ENCODE results near the gene SLC1A7.

The SLC1A7 gene

DNA sequence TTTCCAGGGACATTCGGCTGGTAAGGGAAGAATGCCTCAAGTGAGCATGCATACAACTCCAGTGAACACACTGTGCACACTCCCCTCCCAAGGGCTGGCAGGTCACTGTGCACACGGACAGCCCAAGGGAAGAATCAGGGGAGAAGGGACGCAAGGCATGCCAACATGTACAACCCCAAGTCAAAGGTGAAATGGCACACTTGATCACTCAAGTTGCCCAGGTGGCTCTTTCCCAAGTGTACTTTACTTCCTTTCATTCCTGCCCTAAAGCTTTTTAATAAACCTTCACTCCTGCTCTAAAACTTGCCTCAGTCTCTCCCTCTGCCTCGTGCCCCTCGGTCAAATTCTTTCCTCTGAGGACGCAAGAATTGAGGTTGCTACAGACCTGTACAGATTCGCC, 13.5 kb upstream of the SLC1A7 start:
- TF ChIP-seq, protein P1, sequence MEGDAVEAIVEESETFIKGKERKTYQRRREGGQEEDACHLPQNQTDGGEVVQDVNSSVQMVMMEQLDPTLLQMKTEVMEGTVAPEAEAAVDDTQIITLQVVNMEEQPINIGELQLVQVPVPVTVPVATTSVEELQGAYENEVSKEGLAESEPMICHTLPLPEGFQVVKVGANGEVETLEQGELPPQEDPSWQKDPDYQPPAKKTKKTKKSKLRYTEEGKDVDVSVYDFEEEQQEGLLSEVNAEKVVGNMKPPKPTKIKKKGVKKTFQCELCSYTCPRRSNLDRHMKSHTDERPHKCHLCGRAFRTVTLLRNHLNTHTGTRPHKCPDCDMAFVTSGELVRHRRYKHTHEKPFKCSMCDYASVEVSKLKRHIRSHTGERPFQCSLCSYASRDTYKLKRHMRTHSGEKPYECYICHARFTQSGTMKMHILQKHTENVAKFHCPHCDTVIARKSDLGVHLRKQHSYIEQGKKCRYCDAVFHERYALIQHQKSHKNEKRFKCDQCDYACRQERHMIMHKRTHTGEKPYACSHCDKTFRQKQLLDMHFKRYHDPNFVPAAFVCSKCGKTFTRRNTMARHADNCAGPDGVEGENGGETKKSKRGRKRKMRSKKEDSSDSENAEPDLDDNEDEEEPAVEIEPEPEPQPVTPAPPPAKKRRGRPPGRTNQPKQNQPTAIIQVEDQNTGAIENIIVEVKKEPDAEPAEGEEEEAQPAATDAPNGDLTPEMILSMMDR (conservative IDR thresholded peaks at IDR 0.05; ENCODE audit: low read length): no peak
- no peak for TF ChIP-seq EZH2phosphoT487 (IDR thresholded peaks at IDR 0.05; ENCODE audit: borderline replicate concordance)
- H3K9ac ChIP-seq (ENCODE audit: low read depth, low read length, poor library complexity, severe bottlenecking): no peak overlapping the region
- no peak overlapping the region for H2AFZ ChIP-seq (ENCODE audit: low read length)
- no peaks in the 10 kb centered on the region for H3K27me3 ChIP-seq (ENCODE audit: insufficient read depth, low read length, poor library complexity, severe bottlenecking)
- H3K4me1 ChIP-seq (ENCODE audit: insufficient read depth, low read length, poor library complexity, severe bottlenecking): no peaks in the 10 kb centered on the region
- H3K79me2 ChIP-seq (ENCODE audit: insufficient read depth, low read length): no peaks in the 10 kb centered on the region
- no peaks in the 10 kb centered on the region for H4K20me1 ChIP-seq (ENCODE audit: insufficient read depth, low read length, poor library complexity, severe bottlenecking)
- H3K36me3 ChIP-seq (ENCODE audit: insufficient read depth, low read length): no peaks in the 10 kb centered on the region
- H3F3A ChIP-seq (ENCODE audit: low read depth): no peaks in the 10 kb centered on the region
- H3K9me2 ChIP-seq (replicated peaks; ENCODE audit: low read depth, low read length): no peaks in the 10 kb centered on the region
- no peak overlapping the region for H3K4me2 ChIP-seq (ENCODE audit: low read depth, low read length, poor library complexity, severe bottlenecking)
- no peak overlapping the region for H3K4me3 ChIP-seq (ENCODE audit: low read length, poor library complexity, severe bottlenecking)
- H3K9me3 ChIP-seq (ENCODE audit: insufficient read depth, low read depth, low read length): no peaks in the 10 kb centered on the region

DNA sequence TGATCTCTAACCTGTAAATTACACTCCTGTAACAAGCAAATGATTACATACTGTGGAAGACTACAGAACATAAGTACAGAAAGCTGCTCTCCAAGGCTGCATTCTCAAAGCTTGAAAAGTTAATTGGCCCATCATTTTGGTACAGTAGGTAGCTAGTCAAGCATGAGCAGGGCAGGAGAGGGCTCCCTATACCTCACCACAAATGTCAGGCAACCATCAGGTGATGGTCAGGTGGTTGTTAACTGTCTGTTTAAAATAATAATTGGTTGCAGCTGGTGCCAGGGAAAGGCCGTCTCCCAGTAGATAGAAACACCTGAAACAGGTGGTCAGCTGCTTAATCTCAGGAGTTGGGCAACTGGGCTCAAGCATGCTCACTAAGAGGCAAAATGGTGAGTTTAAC, 13.1 kb upstream of the SLC1A7 start:
- no peaks in the 10 kb centered on the region for H3K9me3 ChIP-seq (ENCODE audit: insufficient read depth, low read depth, low read length)
- TF ChIP-seq, protein P1 (conservative IDR thresholded peaks at IDR 0.05; ENCODE audit: low read length): no peak
- H4K20me1 ChIP-seq (ENCODE audit: insufficient read depth, low read length, poor library complexity, severe bottlenecking): no peaks in the 10 kb centered on the region
- no peak overlapping the region for H3K9ac ChIP-seq (ENCODE audit: low read depth, low read length, poor library complexity, severe bottlenecking)
- no peaks in the 10 kb centered on the region for H3K9me2 ChIP-seq (replicated peaks; ENCODE audit: low read depth, low read length)
- H3K4me1 ChIP-seq (ENCODE audit: insufficient read depth, low read length, poor library complexity, severe bottlenecking): no peaks in the 10 kb centered on the region
- no peaks in the 10 kb centered on the region for H3F3A ChIP-seq (ENCODE audit: low read depth)
- H3K27me3 ChIP-seq (ENCODE audit: insufficient read depth, low read length, poor library complexity, severe bottlenecking): no peaks in the 10 kb centered on the region
- no peak overlapping the region for H2AFZ ChIP-seq (ENCODE audit: low read length)
- no peak overlapping the region for H3K4me3 ChIP-seq (ENCODE audit: low read length, poor library complexity, severe bottlenecking)
- H3K4me2 ChIP-seq (ENCODE audit: low read depth, low read length, poor library complexity, severe bottlenecking): no peak overlapping the region
- H3K79me2 ChIP-seq (ENCODE audit: insufficient read depth, low read length): no peaks in the 10 kb centered on the region
- H3K36me3 ChIP-seq (ENCODE audit: insufficient read depth, low read length): no peaks in the 10 kb centered on the region

DNA sequence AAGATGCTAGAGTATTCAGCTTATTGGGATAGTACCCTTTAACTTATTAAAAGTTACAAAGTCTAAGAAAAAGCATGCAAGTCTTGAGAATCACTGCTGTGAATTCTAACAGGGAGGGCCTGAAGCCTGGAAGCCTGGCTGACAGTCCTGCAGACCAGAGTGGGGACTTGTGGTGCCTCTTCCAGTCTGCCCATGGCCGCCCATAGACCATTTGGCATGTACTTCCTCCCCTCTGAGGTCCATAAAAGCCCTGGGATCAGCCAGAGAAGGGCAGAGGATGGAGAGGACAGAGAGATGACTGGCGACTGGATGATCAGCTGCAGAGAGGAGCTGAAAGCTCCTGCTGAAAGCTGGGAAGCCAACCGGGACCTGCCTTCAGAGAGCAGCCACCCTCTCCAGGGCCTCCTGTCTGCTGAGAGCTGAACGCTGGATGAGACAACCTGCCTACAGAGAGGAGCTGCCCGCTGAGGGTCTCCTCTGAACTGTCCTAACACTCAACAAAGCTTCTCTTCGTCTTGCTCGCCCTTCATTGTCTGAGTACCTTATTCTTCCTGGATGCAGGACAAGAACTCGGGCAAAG, 12.5 kb upstream of the SLC1A7 start:
- no peak overlapping the region for H3K9ac ChIP-seq (ENCODE audit: low read depth, low read length, poor library complexity, severe bottlenecking)
- H3K36me3 ChIP-seq (ENCODE audit: insufficient read depth, low read length): no peaks in the 10 kb centered on the region
- H3K4me1 ChIP-seq (ENCODE audit: insufficient read depth, low read length, poor library complexity, severe bottlenecking): no peaks in the 10 kb centered on the region
- TF ChIP-seq, protein P1 (conservative IDR thresholded peaks at IDR 0.05; ENCODE audit: low read length): no peak
- no peak for TF ChIP-seq EZH2phosphoT487 (IDR thresholded peaks at IDR 0.05; ENCODE audit: borderline replicate concordance)
- H4K20me1 ChIP-seq (ENCODE audit: insufficient read depth, low read length, poor library complexity, severe bottlenecking): no peaks in the 10 kb centered on the region
- no peaks in the 10 kb centered on the region for H3K9me2 ChIP-seq (replicated peaks; ENCODE audit: low read depth, low read length)
- H3K9me3 ChIP-seq (ENCODE audit: insufficient read depth, low read depth, low read length): no peaks in the 10 kb centered on the region
- H3K79me2 ChIP-seq (ENCODE audit: insufficient read depth, low read length): no peaks in the 10 kb centered on the region
- no peak overlapping the region for H3K4me2 ChIP-seq (ENCODE audit: low read depth, low read length, poor library complexity, severe bottlenecking)
- no peaks in the 10 kb centered on the region for H3F3A ChIP-seq (ENCODE audit: low read depth)
- no peaks in the 10 kb centered on the region for H3K27me3 ChIP-seq (ENCODE audit: insufficient read depth, low read length, poor library complexity, severe bottlenecking)
- no peak overlapping the region for H3K4me3 ChIP-seq (ENCODE audit: low read length, poor library complexity, severe bottlenecking)
- H2AFZ ChIP-seq (ENCODE audit: low read length): no peak overlapping the region
